Brain pericyte (primary cell): Measurements from ENCODE around the gene KAZN.

Experiments used
- DNase-seq: peaks from one replicate; pipeline ENCODE4 v3.0.0-alpha.2; 2012; ENCODE audit warnings: low read depth, low spot score

Gene KAZN

DNA sequence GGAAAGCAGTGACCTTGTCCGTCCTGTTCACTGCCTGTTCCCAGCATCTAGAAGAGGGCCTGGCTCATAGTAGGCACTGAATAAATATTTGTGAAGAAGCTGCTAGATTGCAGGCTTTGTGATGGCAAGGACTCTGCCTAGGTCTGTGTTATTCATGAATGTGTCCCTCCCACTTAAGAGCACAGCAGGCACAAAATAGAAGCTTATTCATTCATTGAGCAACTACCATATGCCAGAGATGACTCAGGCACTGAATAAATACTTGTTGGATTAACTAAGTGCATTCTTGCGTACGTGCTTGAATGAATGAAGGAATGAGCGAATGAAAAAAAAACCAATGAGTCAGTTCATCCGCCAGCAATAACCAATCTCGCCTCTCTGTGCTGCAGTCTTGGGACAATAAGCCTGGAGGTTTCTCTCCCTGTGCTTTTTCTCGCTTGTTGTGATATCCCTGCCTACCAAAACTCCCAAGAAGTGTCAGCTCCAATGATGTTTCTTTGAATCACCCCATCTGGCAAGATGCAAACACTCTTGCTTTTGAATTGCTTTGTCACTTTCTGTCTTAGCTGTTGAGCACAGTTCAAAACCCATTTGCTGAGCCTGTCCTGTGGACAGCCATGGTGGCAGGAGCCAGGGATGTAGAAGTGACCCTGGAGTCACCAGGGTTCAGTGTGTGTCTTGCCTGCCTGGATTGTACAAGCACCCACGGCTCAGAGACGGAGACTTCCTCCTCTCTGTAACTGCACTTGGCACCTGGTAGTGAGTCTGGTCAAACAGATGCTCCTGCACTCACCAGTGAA lies 143.9 kb downstream of the KAZN start:
- DNase-seq: no peak

DNA sequence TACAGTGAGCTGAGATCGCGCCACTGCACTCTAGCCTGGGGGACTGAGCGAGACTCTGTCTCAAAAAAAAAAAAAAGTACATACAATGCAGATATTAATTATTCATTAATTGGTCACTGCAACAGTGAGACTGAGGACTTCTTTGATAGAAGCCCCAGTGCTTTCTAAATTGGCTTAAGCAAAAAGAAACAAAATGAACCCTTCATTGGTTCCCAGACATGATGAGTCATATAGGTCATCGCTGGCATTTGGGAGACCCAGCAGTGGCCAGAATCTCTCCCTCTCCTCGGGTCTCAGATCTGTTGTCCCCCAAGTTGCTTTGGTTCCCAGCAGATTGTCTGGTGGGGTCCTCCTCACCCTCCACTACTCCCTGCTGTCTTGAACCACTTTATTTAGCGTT lies 144.9 kb downstream of the KAZN start:
- no peak for DNase-seq

DNA sequence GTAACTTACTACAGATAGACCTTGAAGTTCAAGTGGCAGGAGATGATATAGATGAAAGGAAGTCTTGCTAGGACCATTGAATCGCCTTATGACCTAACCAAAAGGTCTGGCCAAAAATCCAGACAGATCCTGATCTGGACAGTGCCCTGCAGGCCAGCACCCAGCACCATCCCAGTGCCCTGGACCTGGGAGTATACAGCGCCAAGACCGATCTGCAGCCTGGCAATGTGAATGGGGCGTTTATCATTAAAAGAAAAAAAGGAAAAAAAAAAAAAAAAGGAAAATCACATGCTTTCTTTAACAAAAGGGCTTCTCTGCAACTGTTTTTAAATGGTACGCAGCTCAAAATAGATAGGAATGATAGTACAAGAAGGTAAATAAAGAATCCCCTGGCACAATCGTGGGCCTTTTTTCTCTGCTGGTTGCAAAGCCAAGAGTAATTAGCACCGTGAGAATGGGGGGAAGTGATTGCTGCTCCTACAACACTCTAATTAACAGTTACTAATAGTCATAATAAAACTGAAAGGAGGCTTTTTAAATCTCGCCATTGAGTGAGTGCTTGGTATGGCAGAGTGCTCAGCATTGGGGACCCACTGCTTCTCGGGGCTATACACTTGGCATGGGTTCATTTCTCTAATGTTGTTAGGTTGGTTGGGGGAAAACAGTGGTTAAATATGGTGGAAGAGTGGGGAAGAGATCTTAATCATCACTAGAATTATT lies 146.7 kb downstream of the KAZN start:
- no peak for DNase-seq

DNA sequence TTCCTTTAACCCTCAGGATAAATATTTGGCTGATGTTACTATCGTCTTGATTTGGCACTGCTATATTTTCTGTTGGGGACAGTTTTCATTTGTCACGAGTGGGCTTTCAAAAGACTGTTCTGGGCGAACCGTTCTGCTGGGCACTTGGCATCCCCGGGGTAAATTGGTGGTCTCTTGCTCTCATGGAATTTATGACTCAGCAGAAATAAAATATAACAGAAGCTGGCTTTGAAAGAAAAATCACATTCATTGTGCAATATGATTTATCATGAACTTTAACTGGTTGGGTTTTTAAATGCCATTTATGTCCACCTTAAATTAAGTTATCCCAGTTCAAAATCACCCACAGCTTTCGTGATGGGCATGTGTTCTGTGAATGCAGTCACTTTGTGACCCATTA lies 147.3 kb downstream of the KAZN start:
- DNase-seq: no peak

DNA sequence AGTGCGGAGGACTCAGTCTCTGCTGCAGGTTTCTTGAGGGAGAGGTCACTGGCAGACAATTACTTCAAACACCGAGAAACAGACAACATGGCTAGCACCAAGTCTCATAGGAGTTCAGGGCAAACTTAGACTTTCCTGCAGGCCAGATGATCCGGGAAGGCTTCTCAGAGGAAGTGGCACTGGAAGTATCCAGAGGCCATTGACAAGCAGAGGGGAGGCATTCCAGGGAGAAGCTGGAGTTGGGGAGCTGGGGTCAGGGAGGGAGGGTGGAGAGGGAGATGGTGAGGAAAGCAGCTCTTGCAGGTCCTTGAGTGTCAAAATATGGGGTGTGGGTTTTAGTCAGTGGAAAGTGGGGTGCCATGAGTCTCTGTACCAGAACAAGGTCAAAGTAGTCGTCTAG lies 147.9 kb downstream of the KAZN start:
- DNase-seq: no peak

DNA sequence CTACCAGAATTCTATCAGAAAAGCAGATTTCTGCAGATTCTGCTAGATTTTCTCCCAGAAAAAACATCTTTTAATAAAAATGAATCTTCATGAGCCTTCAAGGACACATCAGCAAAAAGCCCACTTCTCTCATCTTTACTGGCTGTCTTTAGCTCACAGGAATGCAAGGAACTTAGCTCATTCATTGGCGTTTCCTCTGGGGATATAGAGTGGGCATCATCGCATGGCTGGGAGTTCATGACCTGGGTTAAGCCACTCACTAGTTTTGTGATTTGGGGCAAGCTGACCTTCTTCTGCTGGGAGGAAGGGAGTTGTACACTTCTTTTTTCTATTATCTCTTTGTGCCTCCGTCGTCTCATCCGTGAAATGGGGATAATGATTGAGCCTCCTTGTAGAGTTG lies 149.7 kb downstream of the KAZN start:
- no peak for DNase-seq

DNA sequence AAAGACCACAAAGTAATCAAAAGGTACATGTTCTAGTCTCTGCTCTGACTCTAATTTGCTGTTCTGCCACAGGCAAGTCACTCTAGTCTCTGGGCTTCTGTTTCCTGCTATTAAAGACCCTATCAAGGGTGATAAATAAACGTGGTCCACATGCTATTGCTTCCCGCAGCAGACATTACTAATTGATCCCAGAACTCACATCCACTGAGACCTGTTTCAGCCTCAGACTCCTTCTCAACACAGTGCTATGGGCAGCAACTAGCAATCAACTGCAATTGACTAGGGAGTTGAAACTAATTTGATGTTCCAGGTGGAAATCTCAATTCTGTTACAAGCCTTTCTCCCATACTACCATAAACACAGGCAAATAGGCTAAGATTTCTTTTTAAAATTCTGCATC lies 150.5 kb downstream of the KAZN start:
- DNase-seq: no peak

DNA sequence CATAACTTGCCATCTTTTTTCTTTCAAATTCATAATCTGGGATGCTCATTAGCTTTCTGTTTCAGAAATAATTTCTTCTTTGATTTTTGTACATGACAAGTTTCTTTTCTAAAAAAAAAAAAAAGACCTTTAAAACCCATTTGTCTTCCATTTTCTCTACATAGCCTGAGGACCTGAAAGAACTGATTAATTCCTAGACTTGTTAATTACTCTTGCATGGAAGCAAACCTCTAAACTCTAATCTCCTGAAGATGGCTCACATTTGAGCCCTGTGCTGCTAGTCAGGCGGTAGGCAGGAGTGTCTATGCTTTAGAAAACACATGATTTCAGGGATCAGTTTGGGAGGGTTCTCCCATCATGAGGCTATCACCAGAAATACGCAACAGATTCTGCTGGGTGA lies 152.0 kb downstream of the KAZN start:
- no peak for DNase-seq

DNA sequence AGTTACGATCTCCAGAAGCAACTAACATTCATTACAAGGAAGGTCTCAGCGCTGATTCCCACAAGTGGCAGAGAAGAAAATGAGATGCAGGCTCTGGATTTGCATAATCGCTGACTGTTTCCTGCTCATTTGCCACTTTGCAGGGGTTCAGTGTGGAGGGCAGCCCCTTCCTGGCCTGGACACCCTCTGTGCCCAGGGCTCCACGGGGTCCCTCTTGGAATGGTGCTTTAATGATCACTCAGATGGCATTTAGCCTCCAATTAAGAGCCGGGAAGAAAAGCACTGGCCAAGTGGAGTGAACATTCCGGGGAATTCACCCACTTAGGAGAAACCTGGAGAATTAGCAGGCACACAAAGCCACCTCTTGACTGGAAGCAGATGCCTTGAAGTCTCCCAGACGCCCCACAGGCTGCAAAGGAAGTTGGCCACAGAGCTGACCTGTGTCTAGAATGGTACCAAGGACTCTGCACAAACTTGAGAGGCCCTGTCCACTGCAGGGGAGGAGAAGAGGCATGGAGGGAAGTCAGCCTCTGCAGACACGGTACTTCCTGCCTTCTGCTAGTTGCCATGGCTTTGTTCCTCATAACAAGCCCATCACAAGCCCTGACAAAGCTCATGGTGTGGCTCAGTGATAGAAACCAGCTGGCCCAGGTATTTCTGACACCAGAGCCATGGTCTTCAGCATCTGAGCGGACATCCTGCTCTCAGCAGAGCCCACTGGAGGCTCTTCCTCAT lies 157.2 kb downstream of the KAZN start:
- no peak for DNase-seq

DNA sequence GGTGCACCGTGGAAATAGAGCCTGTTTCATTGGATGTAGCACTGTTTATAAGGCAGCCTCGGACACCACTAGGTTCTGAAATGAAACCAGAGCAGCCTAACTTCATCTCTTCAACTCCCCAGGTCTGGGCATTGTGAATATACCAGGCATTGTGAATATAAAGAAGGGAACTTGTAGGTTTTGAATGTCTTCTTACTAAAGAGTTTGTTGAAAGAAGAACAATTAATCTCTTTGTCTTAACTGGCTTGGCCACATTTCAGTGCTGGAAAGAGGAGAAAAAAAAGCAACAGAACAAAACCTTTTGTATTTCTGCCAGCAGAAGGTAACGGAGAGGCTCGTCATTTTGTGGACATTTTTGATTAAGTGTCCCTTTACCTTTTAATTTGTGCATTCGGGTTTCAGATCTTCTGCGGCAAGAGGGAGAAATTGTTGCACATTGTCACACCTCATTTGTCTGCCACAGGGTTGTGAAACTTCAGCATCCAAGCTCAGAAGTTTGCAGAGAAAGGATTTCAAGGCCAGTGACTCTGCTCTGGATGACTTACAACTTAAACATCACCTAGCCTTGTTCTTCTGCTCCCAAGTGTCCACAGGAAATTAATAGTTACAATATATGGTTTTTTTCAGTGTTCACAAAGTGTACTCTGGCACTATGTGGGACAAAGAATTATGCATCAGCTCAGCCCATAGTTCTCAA lies 158.3 kb downstream of the KAZN start:
- no peak for DNase-seq

DNA sequence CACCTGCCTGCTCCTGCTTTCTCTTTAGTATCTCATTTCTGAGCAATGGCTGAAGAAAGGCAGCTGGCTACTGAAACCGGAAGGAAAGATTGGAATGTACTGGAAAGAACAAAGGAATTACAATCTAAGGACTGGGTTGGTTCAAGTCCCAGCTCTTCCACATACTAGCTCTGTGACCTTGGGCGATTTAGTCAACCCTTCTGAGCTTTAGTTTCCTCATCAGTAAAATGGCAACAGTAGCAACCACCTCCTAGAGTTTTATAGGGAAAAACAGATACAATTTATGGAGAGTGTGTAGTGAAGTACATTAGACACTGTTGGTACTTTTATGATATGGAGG lies 158.8 kb downstream of the KAZN start:
- no peak for DNase-seq

DNA sequence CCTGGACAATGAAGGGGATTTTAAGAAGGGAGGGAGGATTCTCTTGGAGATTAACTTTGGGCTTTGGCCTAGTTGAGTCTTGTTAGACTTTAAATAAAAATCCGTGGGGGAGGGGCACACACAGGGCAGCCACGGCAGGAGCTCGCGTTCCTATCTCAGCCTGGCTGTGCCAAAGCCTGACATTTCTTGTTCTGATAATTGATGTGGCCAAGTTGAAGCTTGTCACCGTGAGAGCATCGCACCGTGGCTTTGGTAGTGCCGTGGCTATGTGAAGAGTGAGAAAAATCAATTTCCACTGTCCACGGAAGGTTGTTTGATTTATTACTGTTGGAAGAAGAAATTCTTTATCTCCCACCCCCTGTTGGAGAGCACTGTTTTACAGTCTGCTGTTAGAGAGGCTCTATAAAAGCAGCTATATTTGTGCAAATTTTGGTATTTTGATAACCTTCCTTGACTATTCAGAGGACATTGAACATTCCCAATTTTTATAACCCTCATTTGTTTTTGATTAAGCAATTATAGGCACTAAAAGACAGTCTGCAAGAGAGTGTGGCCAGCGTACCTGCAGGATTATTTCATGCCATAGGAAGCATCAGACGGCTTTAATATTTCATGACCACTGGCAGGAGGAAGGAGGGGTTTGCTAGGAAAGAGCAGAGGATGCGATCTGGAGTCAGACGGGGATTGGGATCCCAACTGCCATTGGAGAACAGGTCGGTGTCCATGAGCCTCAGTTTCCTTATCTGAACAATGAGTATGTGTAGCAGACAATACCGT lies 160.7 kb downstream of the KAZN start:
- DNase-seq: no peak

DNA sequence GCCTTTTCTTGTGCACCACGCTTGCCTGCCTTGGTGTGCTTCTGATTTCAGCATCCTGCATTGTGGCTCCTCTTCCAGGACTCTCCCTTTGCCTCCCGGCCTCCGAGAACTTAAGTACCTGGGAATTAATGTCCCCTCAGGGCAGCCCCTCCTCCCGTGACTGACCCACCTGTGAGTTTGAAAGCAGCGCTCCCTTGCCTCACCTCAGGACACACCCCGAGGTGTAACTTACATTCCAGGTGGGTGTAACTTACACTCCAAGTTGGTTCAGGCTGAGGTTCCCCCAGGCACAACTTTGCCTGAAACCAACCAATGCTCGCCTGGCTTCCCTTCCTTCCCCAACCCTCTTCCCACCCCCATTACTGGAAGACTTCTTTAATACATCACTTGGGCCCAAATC lies 161.4 kb downstream of the KAZN start:
- DNase-seq: no peak

DNA sequence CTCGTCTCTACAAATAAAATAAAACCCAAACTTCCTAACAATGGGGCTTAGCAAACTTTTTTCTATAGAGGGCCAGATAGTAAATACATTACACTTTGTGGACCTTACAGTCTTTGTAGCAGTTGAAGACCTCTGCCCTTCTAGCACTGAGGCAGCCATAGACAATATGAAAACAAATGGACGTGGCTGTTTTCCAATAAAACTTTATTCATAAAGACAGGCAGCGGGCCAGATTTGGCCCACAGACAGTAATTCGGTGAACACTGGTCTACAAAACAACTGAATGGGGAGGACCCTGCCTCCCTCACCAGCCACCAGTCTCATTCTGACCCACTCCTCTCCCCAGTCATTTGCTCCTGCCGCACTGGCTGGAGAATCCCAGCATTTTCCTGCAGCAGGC lies 162.3 kb downstream of the KAZN start:
- DNase-seq: no peak

DNA sequence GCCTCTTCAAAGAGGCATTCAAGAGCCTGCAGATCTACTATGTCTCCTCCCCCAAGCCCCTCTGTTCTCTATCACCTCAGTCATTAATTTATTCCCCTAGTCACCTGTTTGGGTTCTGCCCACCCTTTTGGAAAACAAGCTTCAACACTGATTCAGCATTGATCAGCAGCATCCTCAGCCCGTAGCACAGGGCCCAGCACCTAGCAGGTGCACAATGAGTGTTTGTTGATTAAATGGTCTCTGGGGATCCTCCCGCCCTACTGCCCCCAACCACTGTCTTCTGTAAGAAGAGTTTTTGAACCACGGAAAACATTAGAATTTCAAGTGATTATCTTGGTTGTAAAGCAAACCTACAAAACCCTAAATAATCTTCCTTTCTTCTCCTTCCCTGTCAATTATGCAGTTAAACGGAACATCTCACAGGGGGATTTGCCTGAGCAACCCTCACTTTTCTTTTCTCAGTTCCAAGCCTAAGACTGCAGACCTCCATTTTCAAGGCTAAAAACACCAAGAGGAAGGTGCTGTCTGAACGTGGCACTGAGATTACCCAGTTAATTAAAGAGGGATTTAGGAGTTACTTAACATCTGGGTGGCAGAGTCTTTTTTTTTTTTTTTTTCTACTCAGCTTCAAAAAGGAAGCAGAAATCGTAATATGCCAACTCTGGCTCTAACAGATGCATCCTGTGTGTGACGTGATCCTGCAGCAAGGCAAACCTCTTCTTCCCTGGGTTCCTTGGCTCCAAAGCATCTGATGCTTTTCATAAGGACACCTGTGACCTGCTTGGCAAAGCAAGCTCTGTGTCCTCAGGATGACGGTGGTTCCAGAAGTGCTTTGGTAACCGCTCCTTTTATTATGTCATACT lies 163.0 kb downstream of the KAZN start:
- no peak for DNase-seq

DNA sequence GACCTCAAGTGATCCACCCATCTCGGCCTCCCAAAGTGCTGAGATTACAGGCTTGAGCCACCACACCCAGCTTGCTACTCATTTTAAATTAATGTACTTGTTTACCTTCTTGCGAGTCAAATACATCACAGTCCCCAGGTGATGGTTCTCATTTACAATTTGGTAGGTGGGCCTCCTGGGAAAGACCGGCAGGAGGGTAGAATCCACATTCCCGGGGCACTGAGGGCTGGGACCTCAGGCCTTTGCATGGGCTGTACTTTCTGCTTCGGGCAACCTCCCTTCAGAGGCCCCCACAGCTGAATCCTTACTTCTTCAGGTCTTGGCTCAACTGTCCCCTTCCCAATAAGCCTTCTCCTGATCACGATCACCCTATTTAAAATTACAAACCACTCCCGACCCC lies 165.5 kb downstream of the KAZN start:
- DNase-seq: no peak

DNA sequence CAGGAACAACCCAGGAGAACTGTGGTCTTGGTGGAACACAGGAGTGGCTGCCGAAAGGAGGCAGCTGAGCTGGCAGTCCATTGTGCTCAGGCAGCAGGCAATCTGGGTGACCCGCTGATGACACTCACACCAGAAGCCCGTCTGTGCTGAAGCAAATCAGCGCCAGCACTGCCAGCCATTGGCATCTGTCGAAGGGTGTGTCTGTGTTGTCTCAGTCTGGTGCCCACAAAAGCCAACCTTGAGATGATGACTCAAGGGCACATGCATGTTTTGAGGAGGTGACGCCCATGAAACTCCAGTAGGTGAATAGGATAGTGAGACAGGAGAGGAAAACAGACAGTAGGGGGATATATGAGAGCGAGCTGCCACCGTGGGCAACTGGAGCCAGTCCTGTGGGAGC lies 167.3 kb downstream of the KAZN start:
- no peak for DNase-seq

DNA sequence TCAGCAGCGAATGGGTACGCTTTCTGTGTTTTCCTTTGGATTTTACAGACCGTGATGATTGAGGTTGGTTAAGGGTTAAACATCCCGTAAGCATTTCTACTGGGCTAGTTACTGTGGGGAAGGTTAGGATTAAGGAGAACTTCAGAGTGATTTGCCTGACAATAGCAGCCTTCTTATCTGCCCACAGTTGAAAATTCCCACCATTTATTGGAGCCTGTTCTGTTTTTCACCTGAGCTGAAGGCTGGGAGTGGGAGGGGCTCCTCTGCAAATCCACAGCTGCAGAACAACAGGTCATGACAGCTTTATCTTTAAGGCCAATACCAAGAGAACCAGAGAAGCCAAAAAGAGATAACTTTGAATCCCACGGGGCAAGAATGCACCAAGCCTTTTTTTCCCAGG lies 168.6 kb downstream of the KAZN start:
- DNase-seq: no peak

DNA sequence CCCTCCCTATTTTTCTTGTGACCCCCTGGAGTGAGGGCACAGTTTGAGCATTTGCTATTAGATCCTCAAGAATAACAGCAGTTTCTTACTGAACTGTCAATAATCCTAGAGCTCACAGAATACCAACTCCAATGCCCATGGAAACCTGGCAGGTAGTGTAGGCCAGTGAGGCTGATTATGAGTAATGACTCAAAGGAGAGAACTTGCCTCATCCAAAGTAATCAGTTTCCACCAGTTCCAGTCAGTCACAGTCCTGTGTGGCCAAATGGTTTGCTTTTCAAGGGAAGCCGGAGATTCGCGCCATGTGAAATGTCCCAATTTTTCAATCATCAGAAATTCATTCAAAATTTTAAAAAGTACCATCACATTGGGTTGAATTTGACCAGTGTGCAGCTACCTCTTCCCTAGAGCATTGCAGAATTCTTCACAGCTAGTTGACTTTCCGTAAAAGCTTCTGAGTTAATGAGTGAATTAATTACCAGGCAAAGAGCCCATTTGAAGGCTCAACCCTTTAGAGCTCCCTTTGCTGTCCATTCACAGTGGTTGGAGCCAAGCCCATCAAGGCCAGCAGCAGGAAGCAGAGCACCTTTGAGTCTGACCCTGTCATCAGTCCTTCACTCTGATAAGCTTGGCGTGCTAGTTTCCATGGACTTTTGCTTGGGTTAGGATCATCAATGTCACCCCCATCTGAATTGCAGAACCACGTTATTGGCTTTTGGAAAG lies 170.3 kb downstream of the KAZN start:
- DNase-seq: no peak
